ENCODE measurements around the gene EGFLAM. TPM values are rescaled to one million over a fixed set of nuclear protein-coding genes. Genes with fewer than 3 reads are reported as not detected.

The EGFLAM gene
- total and polyA plus RNA-seq, 3 donors from 2014 or later: 12.0 to 38.8 (median 15.2) TPM

DNA sequence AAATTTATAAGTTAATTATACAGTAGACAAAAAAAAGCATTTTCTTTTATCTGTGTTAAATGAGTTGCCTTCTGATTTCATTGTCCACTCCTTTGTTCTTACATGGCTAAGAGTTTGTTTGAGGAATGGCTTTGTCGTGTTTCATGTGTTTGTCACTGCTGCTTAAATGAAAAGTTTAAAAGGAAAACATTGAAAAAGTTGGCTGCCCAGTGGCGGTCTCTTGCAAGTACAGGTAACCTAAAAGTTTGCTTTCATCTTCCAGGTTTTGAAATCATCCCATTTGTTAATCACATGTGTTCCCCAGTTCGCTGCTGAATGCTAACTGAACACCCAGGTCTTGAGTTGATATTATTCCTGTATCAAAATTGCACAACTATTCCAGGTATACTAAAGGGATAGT lies 33.9 kb downstream of the EGFLAM start:
- DNase-seq: no peak
- TF ChIP-seq, protein P1, sequence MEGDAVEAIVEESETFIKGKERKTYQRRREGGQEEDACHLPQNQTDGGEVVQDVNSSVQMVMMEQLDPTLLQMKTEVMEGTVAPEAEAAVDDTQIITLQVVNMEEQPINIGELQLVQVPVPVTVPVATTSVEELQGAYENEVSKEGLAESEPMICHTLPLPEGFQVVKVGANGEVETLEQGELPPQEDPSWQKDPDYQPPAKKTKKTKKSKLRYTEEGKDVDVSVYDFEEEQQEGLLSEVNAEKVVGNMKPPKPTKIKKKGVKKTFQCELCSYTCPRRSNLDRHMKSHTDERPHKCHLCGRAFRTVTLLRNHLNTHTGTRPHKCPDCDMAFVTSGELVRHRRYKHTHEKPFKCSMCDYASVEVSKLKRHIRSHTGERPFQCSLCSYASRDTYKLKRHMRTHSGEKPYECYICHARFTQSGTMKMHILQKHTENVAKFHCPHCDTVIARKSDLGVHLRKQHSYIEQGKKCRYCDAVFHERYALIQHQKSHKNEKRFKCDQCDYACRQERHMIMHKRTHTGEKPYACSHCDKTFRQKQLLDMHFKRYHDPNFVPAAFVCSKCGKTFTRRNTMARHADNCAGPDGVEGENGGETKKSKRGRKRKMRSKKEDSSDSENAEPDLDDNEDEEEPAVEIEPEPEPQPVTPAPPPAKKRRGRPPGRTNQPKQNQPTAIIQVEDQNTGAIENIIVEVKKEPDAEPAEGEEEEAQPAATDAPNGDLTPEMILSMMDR (IDR thresholded peaks at IDR 0.05): no peak
- no peak for TF ChIP-seq POLR2A (IDR thresholded peaks at IDR 0.05)
- WGBS, 2 donors: 95 to 99% methylated on average over 3 of the region's 3 CpGs
- Histone ChIP-seq H3K9me3 (no peaks in the 10 kb centered on the region), H3K27me3 (no peaks in the 10 kb centered on the region), H3K36me3 (ENCODE audit: low read depth, missing control alignments) (no peaks in the 10 kb centered on the region), H3K4me1 (no peaks in the 10 kb centered on the region), H3K4me3 (no peak overlapping the region), H3K27ac (no peak overlapping the region)
- intact Hi-C loops (cut with DNase I; ENCODE audit: low total_unique reads): no loop called here

DNA sequence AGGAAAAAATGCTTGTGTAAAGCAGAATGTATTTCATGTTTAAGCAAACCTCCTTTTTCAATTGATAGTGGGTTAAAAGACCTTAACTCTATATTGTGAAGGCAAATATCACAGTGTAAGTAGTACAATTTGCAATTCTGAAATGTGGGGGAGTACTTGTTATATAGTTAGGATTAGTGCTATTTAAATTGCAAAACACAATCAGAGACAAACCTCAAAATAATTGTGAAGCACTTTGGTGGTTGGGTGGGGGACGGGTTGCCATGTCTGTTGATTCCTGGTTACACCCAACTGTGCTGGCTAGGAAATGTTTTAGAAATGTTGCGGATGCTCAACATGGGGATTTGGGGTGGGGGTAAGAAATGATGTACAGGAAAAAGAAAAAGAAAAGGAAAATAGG lies 37.4 kb downstream of the EGFLAM start:
- intact Hi-C loops (cut with DNase I; ENCODE audit: low total_unique reads): no loop called here
- TF ChIP-seq, protein P1 (IDR thresholded peaks at IDR 0.05): no peak
- no peak for TF ChIP-seq POLR2A (IDR thresholded peaks at IDR 0.05)

DNA sequence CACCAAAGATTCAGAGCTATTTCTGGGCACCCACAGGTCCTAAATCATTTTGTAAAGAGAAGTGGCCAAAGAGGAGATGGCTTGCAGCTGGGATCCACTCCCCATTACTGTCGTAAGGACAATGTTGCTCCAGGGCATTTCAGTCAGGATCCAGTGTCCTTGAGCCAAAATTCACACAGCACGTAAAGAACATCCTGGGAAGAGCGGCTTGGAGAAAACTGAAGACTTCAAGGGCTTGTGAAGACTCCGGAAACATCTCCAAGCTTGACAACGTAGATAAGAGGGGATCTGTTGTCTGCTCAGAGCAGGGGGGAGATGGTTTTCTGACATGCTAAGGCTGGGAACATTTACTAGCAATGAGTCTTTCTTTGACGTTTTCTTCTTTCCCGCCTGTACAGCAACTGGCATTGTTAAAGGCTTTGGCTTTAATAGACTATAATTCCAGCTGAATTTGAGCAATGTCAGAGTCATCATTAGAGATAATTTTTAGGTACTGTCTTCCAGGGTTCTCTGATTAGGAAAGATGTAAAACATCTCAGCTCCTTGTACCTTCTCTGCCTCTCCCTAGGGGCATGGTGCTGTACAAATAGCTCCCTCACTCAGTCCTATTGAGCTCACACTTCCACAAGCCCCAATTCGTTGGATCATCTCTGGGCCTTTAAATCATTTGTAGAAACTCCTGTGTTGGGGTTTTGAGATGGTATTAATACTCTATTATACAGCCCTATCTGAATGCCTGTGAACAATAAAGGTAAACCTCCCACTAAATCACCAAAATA lies 39.7 kb downstream of the EGFLAM start:
- Histone ChIP-seq H3K27ac (no peak overlapping the region), H3K36me3 (ENCODE audit: low read depth, missing control alignments) (no peaks in the 10 kb centered on the region), H3K4me3 (no peak overlapping the region), H3K9me3 (no peaks in the 10 kb centered on the region), H3K27me3 (no peaks in the 10 kb centered on the region), H3K4me1 (no peaks in the 10 kb centered on the region)
- TF ChIP-seq, protein P1 (IDR thresholded peaks at IDR 0.05): no peak
- no peak for TF ChIP-seq POLR2A (IDR thresholded peaks at IDR 0.05)
- WGBS, 2 donors: 38 to 42% methylated on average over 8 of the region's 8 CpGs
- peak; percentile 17 for DNase-seq
- intact Hi-C loops (cut with DNase I; ENCODE audit: low total_unique reads): no loop called here

More for the DNA sequence above, 37.4 kb downstream of the EGFLAM start:
- Histone ChIP-seq H3K27ac (no peak overlapping the region), H3K4me3 (no peak overlapping the region), H3K4me1 (no peaks in the 10 kb centered on the region), H3K27me3 (no peaks in the 10 kb centered on the region), H3K36me3 (ENCODE audit: low read depth, missing control alignments) (no peaks in the 10 kb centered on the region), H3K9me3 (no peaks in the 10 kb centered on the region)
- 96 to 98% methylated on average over 2 of the region's 2 CpGs for WGBS, 2 donors
- DNase-seq: no peak

DNA sequence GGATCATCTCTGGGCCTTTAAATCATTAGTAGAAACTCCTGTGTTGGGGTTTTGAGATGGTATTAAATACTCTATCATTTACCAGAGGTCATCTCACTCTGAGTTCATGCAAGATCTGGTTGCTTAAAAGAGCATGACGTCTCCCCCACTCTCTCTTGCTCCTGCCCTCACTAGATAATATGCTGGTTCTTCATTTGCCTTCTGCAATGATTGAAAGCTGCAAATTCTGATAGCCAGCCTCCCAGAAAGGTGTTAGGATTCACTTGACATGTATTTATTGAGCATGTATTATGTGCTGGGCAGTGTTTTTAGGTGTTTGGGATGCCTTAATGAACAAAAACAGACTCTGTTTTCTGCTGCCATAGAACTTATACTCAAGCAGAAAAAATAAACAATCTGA lies 41.2 kb downstream of the EGFLAM start:
- TF ChIP-seq, protein P1 (IDR thresholded peaks at IDR 0.05): no peak
- no peak for TF ChIP-seq POLR2A (IDR thresholded peaks at IDR 0.05)
- H3K4me1 ChIP-seq: no peaks in the 10 kb centered on the region
- WGBS, 2 donors: 94 to 96% methylated on average over 1 of the region's 1 CpG

DNA sequence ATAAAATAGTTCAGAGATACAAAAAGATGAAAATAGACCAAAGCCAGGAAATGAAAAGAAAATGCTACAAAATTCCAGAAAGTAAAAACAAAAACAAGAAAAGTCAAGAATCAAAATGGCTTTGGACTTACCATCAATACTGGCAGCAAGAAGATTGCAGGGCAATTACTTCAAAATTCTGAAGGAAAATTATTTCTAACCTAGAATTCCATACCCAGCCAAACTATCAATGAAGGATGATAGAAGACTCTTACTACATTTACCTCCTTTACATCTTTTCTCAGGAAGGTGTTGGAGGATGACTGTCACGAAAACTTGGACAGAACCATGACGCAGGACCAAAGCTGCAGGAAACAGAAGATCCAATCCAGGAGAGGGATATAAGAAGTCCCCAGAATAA lies 46.8 kb downstream of the EGFLAM start:
- DNase-seq: no peak
- H3K27ac ChIP-seq: no peak overlapping the region
- H3K4me1 ChIP-seq: no peaks in the 10 kb centered on the region
- WGBS, 2 donors: 87 to 88% methylated on average over 2 of the region's 2 CpGs
- no peaks in the 10 kb centered on the region for H3K36me3 ChIP-seq (ENCODE audit: low read depth, missing control alignments)
- no peaks in the 10 kb centered on the region for H3K9me3 ChIP-seq
- intact Hi-C loops (cut with DNase I; ENCODE audit: low total_unique reads): no loop called here
- H3K27me3 ChIP-seq: no peaks in the 10 kb centered on the region
- no peak overlapping the region for H3K4me3 ChIP-seq
- no peak for TF ChIP-seq POLR2A (IDR thresholded peaks at IDR 0.05)
- TF ChIP-seq, protein P1 (IDR thresholded peaks at IDR 0.05): no peak

More for the DNA sequence above, 41.2 kb downstream of the EGFLAM start:
- H3K27ac ChIP-seq: no peak overlapping the region
- no peak for DNase-seq
- H3K4me3 ChIP-seq: no peak overlapping the region
- no peaks in the 10 kb centered on the region for H3K36me3 ChIP-seq (ENCODE audit: low read depth, missing control alignments)
- intact Hi-C loops (cut with DNase I; ENCODE audit: low total_unique reads): no loop called here
- H3K27me3 ChIP-seq: no peaks in the 10 kb centered on the region
- H3K9me3 ChIP-seq: no peaks in the 10 kb centered on the region

Data from testis (tissue), 3 donors.